PC-9 (cell line): Measurements from ENCODE around the gene UNC13C. TPM values are rescaled to one million over a fixed set of nuclear protein-coding genes. Genes with fewer than 3 reads are reported as not detected.

Source experiments
- BruUV-seq: library from RNA; stranded (reverse); fragments of 400-500 nt; replicated peaks from 2 replicates; lab custom pipeline; 2021; lab: Mats Ljungman, UMichigan
- CTCF ChIA-PET: fragments of 300-600 bp; sonication (Branson Sonifier 250); formaldehyde crosslinking; loops from one replicate; lab custom pipeline; 2022; ENCODE audit warnings: antibody characterized with exemption; lab: Charles Lee
- POLR2A ChIA-PET: fragments of 300-600 bp; sonication (Branson Sonifier 250); formaldehyde crosslinking; loops from one replicate; lab custom pipeline; 2022; ENCODE audit warnings: antibody characterized with exemption; ENCODE audit not compliant: unreplicated experiment; lab: Charles Lee
- DNase-seq, 2 experiments: peaks; one replicate each; pipeline versions ENCODE4 v3.0.0 to v3.0.0-alpha.2; 2015 to 2022; ENCODE audit warnings: mixed read lengths in 1 of 2
- H2AFZ ChIP-seq: fragments of 200-600 bp; sonication (generic); 2 replicates; pipeline ENCODE4 v1.8.1; 2017; ENCODE audit warnings: antibody characterized with exemption
- H3F3A ChIP-seq: fragments of 200-600 bp; sonication (generic); 2 replicates; pipeline ENCODE4 v1.8.1; 2017; ENCODE audit warnings: antibody characterized with exemption, mild to moderate bottlenecking, low read depth; ENCODE audit not compliant: insufficient read depth
- H3K27ac ChIP-seq: fragments of 200-600 bp; sonication (generic); 2 replicates; pipeline ENCODE4 v1.6.1; 2016; ENCODE audit warnings: mixed run types
- H3K27me3 ChIP-seq: fragments of 200-600 bp; sonication (generic); 2 replicates; pipeline ENCODE4 v1.6.1; 2016; ENCODE audit warnings: low read depth, mixed run types; ENCODE audit not compliant: insufficient read depth
- H3K36me3 ChIP-seq: fragments of 200-600 bp; sonication (generic); 2 replicates; pipeline ENCODE4 v1.6.1; 2016; ENCODE audit warnings: low read depth, mixed run types
- H3K4me1 ChIP-seq: fragments of 200-600 bp; sonication (generic); replicated peaks from 2 replicates; pipeline ENCODE4 v1.6.1; 2016; ENCODE audit warnings: mixed run types; ENCODE audit not compliant: insufficient read depth
- H3K4me2 ChIP-seq: fragments of 200-600 bp; sonication (generic); 2 replicates; pipeline ENCODE4 v1.6.1; 2017; ENCODE audit warnings: mixed run types
- H3K4me3 ChIP-seq: fragments of 200-600 bp; sonication (generic); 2 replicates; pipeline ENCODE4 v1.6.1; 2016; ENCODE audit warnings: mixed run types
- H3K79me2 ChIP-seq: fragments of 200-600 bp; sonication (generic); 2 replicates; pipeline ENCODE4 v1.6.1; 2017; ENCODE audit warnings: low read depth, mixed run types
- H3K9me2 ChIP-seq: fragments of 200-600 bp; sonication (generic); 2 replicates; pipeline ENCODE4 v1.8.1; 2017; ENCODE audit warnings: mild to moderate bottlenecking; ENCODE audit not compliant: insufficient read depth
- H3K9me3 ChIP-seq: fragments of 200-600 bp; sonication (generic); 2 replicates; pipeline ENCODE4 v1.8.1; 2016; ENCODE audit warnings: low read depth; ENCODE audit not compliant: insufficient read depth
- H4K20me1 ChIP-seq: fragments of 200-600 bp; sonication (generic); 2 replicates; pipeline ENCODE4 v1.8.1; 2017; ENCODE audit not compliant: insufficient read depth
- EZH2 ChIP-seq: fragments of 200-600 bp; sonication (generic); IDR thresholded peaks from 2 replicates; pipeline ENCODE4 v1.8.0; 2017; ENCODE audit warnings: antibody characterized with exemption, low read depth
- intact Hi-C: fragments of 100-400 bp; cut with micrococcal nuclease; formaldehyde crosslinking; loops from one replicate; pipeline ENCODE4 v1.10.0; 2022; ENCODE audit not compliant: unreplicated experiment
- total RNA-seq: library from RNA; stranded (reverse); gene quantifications from 2 replicates; pipeline ENCODE4 v1.2.3, GENCODE V29; 2021
- TF ChIP-seq, protein P1 (sequence below): fragments of 200-600 bp; sonication (generic); conservative IDR thresholded peaks from 2 replicates; pipeline ENCODE4 v1.6.1; 2017; ENCODE audit warnings: mixed run types, antibody characterized with exemption, mild to moderate bottlenecking, moderate library complexity

Gene UNC13C
- total RNA-seq, 1 experiment from 2014 or later = not detected

DNA sequence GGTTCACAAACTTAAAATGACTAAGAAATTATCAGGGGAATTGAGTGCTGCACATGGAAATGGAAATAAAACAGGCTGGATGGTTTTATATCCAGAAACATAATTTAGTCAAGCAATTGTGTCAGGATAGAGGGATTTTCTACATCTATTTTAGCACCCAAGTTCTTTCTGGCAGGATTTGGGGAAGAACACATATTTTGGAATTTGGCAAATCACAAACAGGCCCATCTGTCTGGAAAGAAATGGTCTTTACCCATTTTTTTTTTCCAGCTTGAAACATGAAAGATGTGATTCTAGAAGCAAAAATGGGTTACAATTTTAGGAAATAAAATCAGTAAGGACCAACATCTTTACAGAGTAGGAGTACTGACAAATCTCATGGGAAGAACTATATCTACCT, 14.4 kb upstream of the UNC13C start:
- ChIA-PET POLR2A (no interaction called here), CTCF (no interaction called here)
- no peaks in the 10 kb centered on the region for H3K9me2 ChIP-seq
- H3F3A ChIP-seq = no peaks in the 10 kb centered on the region
- intact Hi-C loops = loop anchor here (1.0 to 10.0 kb wide), 4 partner anchors 1144 to 1471 kb away; no protein-coding TSS in a partner anchor
- no peak overlapping the region for H3K27ac ChIP-seq
- no peak overlapping the region for H2AFZ ChIP-seq
- no peak overlapping the region for H3K4me3 ChIP-seq
- no peak for DNase-seq
- H3K36me3 ChIP-seq = no peaks in the 10 kb centered on the region
- H3K79me2 ChIP-seq = no peaks in the 10 kb centered on the region
- H4K20me1 ChIP-seq = no peaks in the 10 kb centered on the region
- no peaks in the 10 kb centered on the region for H3K27me3 ChIP-seq
- H3K4me1 ChIP-seq = no peaks in the 10 kb centered on the region
- BruUV-seq = no TSS peak
- no peaks in the 10 kb centered on the region for H3K9me3 ChIP-seq
- H3K4me2 ChIP-seq = no peak overlapping the region
- TF ChIP-seq, protein P1, sequence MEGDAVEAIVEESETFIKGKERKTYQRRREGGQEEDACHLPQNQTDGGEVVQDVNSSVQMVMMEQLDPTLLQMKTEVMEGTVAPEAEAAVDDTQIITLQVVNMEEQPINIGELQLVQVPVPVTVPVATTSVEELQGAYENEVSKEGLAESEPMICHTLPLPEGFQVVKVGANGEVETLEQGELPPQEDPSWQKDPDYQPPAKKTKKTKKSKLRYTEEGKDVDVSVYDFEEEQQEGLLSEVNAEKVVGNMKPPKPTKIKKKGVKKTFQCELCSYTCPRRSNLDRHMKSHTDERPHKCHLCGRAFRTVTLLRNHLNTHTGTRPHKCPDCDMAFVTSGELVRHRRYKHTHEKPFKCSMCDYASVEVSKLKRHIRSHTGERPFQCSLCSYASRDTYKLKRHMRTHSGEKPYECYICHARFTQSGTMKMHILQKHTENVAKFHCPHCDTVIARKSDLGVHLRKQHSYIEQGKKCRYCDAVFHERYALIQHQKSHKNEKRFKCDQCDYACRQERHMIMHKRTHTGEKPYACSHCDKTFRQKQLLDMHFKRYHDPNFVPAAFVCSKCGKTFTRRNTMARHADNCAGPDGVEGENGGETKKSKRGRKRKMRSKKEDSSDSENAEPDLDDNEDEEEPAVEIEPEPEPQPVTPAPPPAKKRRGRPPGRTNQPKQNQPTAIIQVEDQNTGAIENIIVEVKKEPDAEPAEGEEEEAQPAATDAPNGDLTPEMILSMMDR = no peak
- TF ChIP-seq EZH2 = no peak

DNA sequence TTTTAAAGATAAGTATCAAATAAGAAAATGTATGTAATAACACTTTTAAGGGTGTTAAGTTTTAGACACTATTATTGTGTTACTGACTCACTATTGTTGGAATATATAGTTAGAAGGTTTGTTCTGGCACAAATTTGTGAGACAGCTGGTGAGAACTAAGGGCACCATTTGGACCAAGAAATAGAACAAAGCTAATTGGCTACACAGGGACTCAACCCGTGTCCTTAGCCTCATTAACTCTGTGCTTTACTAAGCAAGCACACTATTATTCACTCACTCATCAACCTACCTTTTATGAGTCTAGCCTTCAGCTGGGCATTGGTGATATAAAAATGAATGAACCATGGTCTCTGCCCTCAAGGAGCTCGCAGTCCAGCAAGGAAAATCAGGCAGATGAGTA, 4.1 kb upstream of the UNC13C start:
- TF ChIP-seq EZH2 = no peak
- TF ChIP-seq, protein P1 = no peak
- Histone ChIP-seq H3K27me3 (peaks cover 10% of the 10 kb centered on the region; the same call in 1 of the 2 replicates), H3K4me2 (no peak overlapping the region), H3K9me3 (no peaks in the 10 kb centered on the region), H3K4me1 (no peaks in the 10 kb centered on the region), H3K4me3 (no peak overlapping the region), H4K20me1 (no peaks in the 10 kb centered on the region), H3K9me2 (no peaks in the 10 kb centered on the region), H3K27ac (no peak overlapping the region), H3F3A (no peaks in the 10 kb centered on the region), H3K79me2 (no peaks in the 10 kb centered on the region), H3K36me3 (no peaks in the 10 kb centered on the region), H2AFZ (no peak overlapping the region)
- intact Hi-C loops = no loop called here
- no TSS peak for BruUV-seq
- ChIA-PET CTCF (no interaction called here), POLR2A (no interaction called here)
- DNase-seq = no peak

DNA sequence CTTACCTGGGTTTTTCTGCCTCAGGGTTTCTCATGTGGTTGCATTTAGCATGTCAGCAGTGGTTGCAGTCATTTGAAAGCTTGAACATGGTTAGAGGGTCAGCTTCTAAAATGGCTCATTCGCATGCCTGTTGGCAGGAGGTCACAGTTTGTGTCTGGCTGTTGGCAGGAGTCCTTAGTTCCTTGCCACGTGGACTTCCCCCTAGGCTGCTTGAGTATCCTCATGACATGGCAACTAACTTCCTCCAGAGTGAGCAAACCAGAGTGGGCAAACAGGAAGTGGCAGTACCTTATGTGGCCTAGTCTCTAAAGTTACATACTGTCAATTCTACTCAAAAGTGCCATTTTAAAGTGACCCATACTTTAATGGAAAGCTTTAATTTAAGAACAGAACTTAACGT, 3.4 kb upstream of the UNC13C start:
- CTCF ChIA-PET = no interaction called here
- Histone ChIP-seq H3K27me3 (peaks cover 14% of the 10 kb centered on the region; the same call in 1 of the 2 replicates), H3K4me2 (no peak overlapping the region)

More for the DNA sequence above, 3.4 kb upstream of the UNC13C start:
- Histone ChIP-seq H3K79me2 (no peaks in the 10 kb centered on the region), H3K27ac (no peak overlapping the region), H3K9me3 (no peaks in the 10 kb centered on the region), H3K4me3 (no peak overlapping the region), H4K20me1 (no peaks in the 10 kb centered on the region), H3K9me2 (no peaks in the 10 kb centered on the region), H3K4me1 (no peaks in the 10 kb centered on the region), H2AFZ (no peak overlapping the region), H3K36me3 (no peaks in the 10 kb centered on the region), H3F3A (no peaks in the 10 kb centered on the region)
- no peak for DNase-seq
- no TSS peak for BruUV-seq
- POLR2A ChIA-PET = no interaction called here
- intact Hi-C loops = no loop called here
- no peak for TF ChIP-seq EZH2
- TF ChIP-seq, protein P1 = no peak
